HG02885 (cell line): ENCODE measurements around the gene BABAM2.

Experiments
- ATAC-seq: cut with Tn5 transposase; IDR thresholded peaks from one replicate; pipeline ENCODE4 v1.9.1; 2021; ENCODE audit warnings: mild to moderate bottlenecking; ENCODE audit not compliant: unreplicated experiment, poor library complexity

Gene BABAM2

GRCh38 chr2:28148566-28148965 lies 258.0 kb downstream of the BABAM2 start:
- ATAC-seq = no peak

- no peak for ATAC-seq
Measured at GRCh38 chr2:28150236-28150915, 259.8 kb downstream of the BABAM2 start.

GRCh38 chr2:28150994-28151393 lies 260.5 kb downstream of the BABAM2 start:
- ATAC-seq = no peak

GRCh38 chr2:28152585-28153280 lies 262.2 kb downstream of the BABAM2 start:
- ATAC-seq = no peak

GRCh38 chr2:28153851-28154250 lies 263.3 kb downstream of the BABAM2 start:
- no peak for ATAC-seq

GRCh38 chr2:28155086-28155485 lies 264.6 kb downstream of the BABAM2 start:
- no peak for ATAC-seq

- ATAC-seq = no peak
Measured at GRCh38 chr2:28155627-28156026, 265.1 kb downstream of the BABAM2 start.

- no peak for ATAC-seq
Measured at GRCh38 chr2:28158791-28159190, 268.3 kb downstream of the BABAM2 start.

GRCh38 chr2:28160986-28161425 lies 270.5 kb downstream of the BABAM2 start:
- ATAC-seq = no peak

- ATAC-seq = no peak
Measured at GRCh38 chr2:28161466-28161865, 270.9 kb downstream of the BABAM2 start.

- no peak for ATAC-seq
Measured at GRCh38 chr2:28162564-28162963, 272.0 kb downstream of the BABAM2 start.

- ATAC-seq = no peak
Measured at GRCh38 chr2:28163028-28163427, 272.5 kb downstream of the BABAM2 start.

GRCh38 chr2:28163627-28164279 lies 273.2 kb downstream of the BABAM2 start:
- ATAC-seq = no peak

GRCh38 chr2:28164280-28164801 lies 273.8 kb downstream of the BABAM2 start:
- no peak for ATAC-seq

- no peak for ATAC-seq
Measured at GRCh38 chr2:28165087-28165635, 274.6 kb downstream of the BABAM2 start.

- ATAC-seq = no peak
Measured at GRCh38 chr2:28166956-28167355, 276.4 kb downstream of the BABAM2 start.

- no peak for ATAC-seq
Measured at GRCh38 chr2:28168376-28168775, 277.8 kb downstream of the BABAM2 start.

- no peak for ATAC-seq
Measured at GRCh38 chr2:28169492-28169891, 279.0 kb downstream of the BABAM2 start.

GRCh38 chr2:28172114-28172898 lies 281.8 kb downstream of the BABAM2 start:
- no peak for ATAC-seq

GRCh38 chr2:28173377-28173776 lies 282.8 kb downstream of the BABAM2 start:
- no peak for ATAC-seq
